Endodermal cell (in vitro differentiated cells): Measurements from ENCODE around the gene CRTAC1. TPM values are rescaled to one million over a fixed set of nuclear protein-coding genes. Genes with fewer than 3 reads are reported as not detected.

Experiments used
- DNase-seq: peaks from one replicate; pipeline ENCODE4 v3.0.0-alpha.2; 2017
- H3K27ac ChIP-seq: 2 replicates; pipeline ENCODE4 v1.5.1; 2013; ENCODE audit warnings: mild to moderate bottlenecking, low read depth, low read length, moderate library complexity
- H3K27me3 ChIP-seq: 2 replicates; pipeline ENCODE4 v1.6.1; 2013; ENCODE audit warnings: mild to moderate bottlenecking, low read length, moderate library complexity; ENCODE audit not compliant: insufficient read depth, control insufficient read depth, poor library complexity, severe bottlenecking
- H3K36me3 ChIP-seq: 2 replicates; pipeline ENCODE4 v1.7.0; 2013; ENCODE audit warnings: mild to moderate bottlenecking, low read length, moderate library complexity; ENCODE audit not compliant: control insufficient read depth, insufficient read depth
- H3K4me1 ChIP-seq: one replicate; pipeline ENCODE4 v1.7.0; 2013; ENCODE audit warnings: low read length; ENCODE audit not compliant: control insufficient read depth, insufficient read depth
- H3K4me3 ChIP-seq: 2 replicates; pipeline ENCODE4 v1.5.1; 2013; ENCODE audit warnings: mild to moderate bottlenecking, low read length, moderate library complexity
- H3K9ac ChIP-seq: 2 replicates; pipeline ENCODE4 v1.6.1; 2013; ENCODE audit warnings: mild to moderate bottlenecking, low read length, moderate library complexity; ENCODE audit not compliant: poor library complexity, severe bottlenecking; ENCODE audit errors: extremely low read depth
- H3K9me3 ChIP-seq: 2 replicates; pipeline ENCODE4 v1.6.1; 2013; ENCODE audit warnings: mild to moderate bottlenecking, low read length, moderate library complexity; ENCODE audit not compliant: control insufficient read depth
- H3K27ac Mint-ChIP-seq: 2 replicates; pipeline ENCODE4 v1.8.0; 2020; ENCODE audit warnings: mixed read lengths
- H3K27me3 Mint-ChIP-seq: 2 replicates; pipeline ENCODE4 v1.8.0; 2021; ENCODE audit warnings: mild to moderate bottlenecking, mixed read lengths; ENCODE audit not compliant: insufficient read depth
- H3K36me3 Mint-ChIP-seq: 2 replicates; pipeline ENCODE4 v1.8.0; 2020; ENCODE audit warnings: low read depth, mixed read lengths
- H3K4me1 Mint-ChIP-seq: 2 replicates; pipeline ENCODE4 v1.8.0; 2020; ENCODE audit warnings: mixed read lengths
- H3K4me3 Mint-ChIP-seq: 2 replicates; pipeline ENCODE4 v1.8.0; 2020; ENCODE audit warnings: mild to moderate bottlenecking, moderate library complexity, mixed read lengths
- H3K9me3 Mint-ChIP-seq: 2 replicates; pipeline ENCODE4 v1.8.0; 2020; ENCODE audit warnings: mild to moderate bottlenecking, mixed read lengths
- WGBS, 2 experiments: methylation state at CpG; one replicate each; pipeline versions ENCODE4 v1.1.5 to v1.1.7; 2013; ENCODE audit warnings: missing lambda C conversion rate in 2 of 2, mixed read lengths in 1 of 2; ENCODE audit not compliant: insufficient coverage in 1 of 2, insufficient read length in 1 of 2; 5-methylcytosine and 5-hydroxymethylcytosine counted together
- total RNA-seq, 2 donors: library from RNA; stranded (reverse); fragmentation: NEBNext Ultra II Directional in 1 of 2; extraction: Animal tissue kit (Norgen Biotek cat#: 25700) in 1 of 2; gene quantifications; 2 replicates in 1 of 2; 3 replicates in 1 of 2; pipeline ENCODE4 v1.2.1, GENCODE V29; 2021
- TF ChIP-seq, protein P1 (sequence below): fragments of 200-600 bp; sonication (generic); conservative IDR thresholded peaks from 2 replicates; pipeline ENCODE4 v1.5.0; 2021; ENCODE audit warnings: antibody characterized with exemption, mild to moderate bottlenecking

Gene CRTAC1
- total RNA-seq, 2 donors from 2014 or later = 0.13 to 0.24 TPM

DNA sequence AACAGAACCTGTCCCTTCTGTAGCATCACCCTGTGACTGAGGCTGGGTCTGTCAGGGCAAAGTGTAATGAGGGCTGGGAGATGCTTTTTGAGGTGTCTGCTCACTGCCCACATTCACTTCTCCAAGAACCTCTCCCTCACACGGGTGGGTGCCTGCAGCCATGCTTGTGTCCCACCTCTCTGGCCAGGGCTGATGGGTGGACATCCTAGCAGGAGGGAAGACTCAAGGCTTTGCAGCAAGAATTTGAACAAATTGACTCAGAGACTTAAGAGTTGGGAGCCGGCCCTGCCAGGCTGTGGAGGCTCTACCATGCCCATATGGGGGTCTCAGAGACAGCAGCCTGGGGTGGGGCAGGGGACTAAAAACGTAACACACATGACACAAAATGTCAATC is 147.3 kb downstream of the CRTAC1 start:
- H3K27me3 ChIP-seq = no peaks in the 10 kb centered on the region
- Mint-ChIP-seq H3K9me3 (no peaks in the 10 kb centered on the region), H3K27ac (no peak overlapping the region), H3K4me3 (no peak overlapping the region), H3K27me3 (peaks cover 14% of the 10 kb centered on the region), H3K36me3 (no peaks in the 10 kb centered on the region), H3K4me1 (peaks cover 5% of the 10 kb centered on the region)
- no peaks in the 10 kb centered on the region for H3K4me1 ChIP-seq
- TF ChIP-seq, protein P1, sequence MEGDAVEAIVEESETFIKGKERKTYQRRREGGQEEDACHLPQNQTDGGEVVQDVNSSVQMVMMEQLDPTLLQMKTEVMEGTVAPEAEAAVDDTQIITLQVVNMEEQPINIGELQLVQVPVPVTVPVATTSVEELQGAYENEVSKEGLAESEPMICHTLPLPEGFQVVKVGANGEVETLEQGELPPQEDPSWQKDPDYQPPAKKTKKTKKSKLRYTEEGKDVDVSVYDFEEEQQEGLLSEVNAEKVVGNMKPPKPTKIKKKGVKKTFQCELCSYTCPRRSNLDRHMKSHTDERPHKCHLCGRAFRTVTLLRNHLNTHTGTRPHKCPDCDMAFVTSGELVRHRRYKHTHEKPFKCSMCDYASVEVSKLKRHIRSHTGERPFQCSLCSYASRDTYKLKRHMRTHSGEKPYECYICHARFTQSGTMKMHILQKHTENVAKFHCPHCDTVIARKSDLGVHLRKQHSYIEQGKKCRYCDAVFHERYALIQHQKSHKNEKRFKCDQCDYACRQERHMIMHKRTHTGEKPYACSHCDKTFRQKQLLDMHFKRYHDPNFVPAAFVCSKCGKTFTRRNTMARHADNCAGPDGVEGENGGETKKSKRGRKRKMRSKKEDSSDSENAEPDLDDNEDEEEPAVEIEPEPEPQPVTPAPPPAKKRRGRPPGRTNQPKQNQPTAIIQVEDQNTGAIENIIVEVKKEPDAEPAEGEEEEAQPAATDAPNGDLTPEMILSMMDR = no peak
- H3K9ac ChIP-seq = no peak overlapping the region
- H3K36me3 ChIP-seq = no peaks in the 10 kb centered on the region
- H3K9me3 ChIP-seq = no peaks in the 10 kb centered on the region
- H3K4me3 ChIP-seq = no peak overlapping the region
- H3K27ac ChIP-seq = no peak overlapping the region
- no peak for DNase-seq
- 80 to 87% methylated on average over 1 to 3 of the region's 3 CpGs for WGBS, 2 experiments

DNA sequence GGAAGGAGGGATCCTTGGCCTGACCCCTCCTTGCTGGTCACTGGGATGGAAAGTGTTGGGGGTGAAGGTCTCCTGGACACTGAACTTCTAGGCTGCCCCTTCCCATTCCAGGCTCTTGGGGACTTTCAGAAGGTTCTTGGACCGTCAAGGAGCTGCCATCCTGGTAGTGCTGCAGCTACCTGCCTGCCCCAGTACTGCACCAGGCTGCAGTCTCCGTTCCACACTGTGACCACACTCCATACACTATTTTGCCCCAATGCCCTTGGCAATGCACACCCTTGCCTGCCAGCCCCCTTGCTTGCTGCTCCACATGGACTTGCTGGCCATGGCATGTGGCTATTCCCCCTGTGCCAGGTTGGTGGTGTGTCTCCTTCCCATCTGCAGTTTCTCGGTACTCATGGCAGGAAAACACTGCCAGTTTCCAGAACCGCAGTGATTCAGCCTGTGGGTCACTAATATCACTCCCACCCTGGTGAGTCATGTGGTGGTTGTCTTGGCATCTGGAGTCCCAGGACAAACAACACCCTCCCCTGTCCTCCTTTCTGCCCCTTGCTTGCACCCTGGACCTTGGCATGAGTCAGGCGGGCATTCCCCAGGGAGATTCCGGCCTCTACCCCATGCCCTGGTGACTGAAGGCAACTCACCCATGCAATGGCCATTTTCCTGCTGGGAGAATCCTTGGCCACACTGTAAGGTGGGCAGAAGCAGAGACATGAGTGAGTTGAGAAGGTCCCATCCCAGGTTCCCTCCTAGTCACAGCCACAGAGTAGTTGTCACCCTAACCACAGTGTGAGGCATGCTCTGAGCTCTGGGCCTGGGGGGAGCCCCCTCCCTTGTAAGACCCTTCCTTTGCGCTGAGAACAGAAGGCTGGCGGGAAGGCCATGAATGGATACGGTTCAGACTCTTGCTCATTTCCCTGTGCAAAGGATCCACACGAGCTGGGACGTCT is 148.0 kb downstream of the CRTAC1 start:
- no peaks in the 10 kb centered on the region for H3K9me3 Mint-ChIP-seq
- Histone ChIP-seq H3K9ac (no peak overlapping the region), H3K27me3 (no peaks in the 10 kb centered on the region), H3K4me3 (no peak overlapping the region), H3K4me1 (no peaks in the 10 kb centered on the region), H3K27ac (no peak overlapping the region), H3K9me3 (no peaks in the 10 kb centered on the region), H3K36me3 (no peaks in the 10 kb centered on the region)
- no peak for DNase-seq
- WGBS, 2 experiments = 89 to 98% methylated on average over 8 to 11 of the region's 11 CpGs
- no peak overlapping the region for H3K27ac Mint-ChIP-seq
- H3K4me1 Mint-ChIP-seq = peaks cover 5% of the 10 kb centered on the region
- H3K27me3 Mint-ChIP-seq = peaks cover 14% of the 10 kb centered on the region
- TF ChIP-seq, protein P1 = no peak
- H3K4me3 Mint-ChIP-seq = no peak overlapping the region
- no peaks in the 10 kb centered on the region for H3K36me3 Mint-ChIP-seq

DNA sequence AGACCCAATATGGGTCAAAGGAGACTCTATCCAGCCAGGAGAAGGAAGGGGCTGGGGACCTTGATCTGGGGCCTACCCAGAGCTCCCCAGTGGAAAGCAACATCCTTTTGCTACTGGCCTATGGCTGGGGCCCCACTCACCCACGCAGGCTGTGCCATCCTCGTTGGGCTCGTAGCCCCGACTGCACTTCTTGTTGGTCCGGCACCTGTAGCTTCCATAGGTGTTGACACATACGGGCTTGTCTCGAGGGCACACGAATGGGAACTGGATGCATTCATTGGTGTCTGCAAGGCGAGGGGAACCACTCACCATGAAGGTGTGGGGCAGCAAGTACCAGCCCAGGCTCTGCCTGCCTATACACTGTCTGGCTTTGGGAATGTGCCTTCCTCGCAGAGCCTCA is 150.3 kb downstream of the CRTAC1 start:
- no peaks in the 10 kb centered on the region for H3K27me3 ChIP-seq
- Mint-ChIP-seq H3K36me3 (no peaks in the 10 kb centered on the region), H3K27ac (no peak overlapping the region), H3K4me1 (peaks cover 8% of the 10 kb centered on the region), H3K4me3 (no peak overlapping the region), H3K9me3 (no peaks in the 10 kb centered on the region), H3K27me3 (peaks cover 14% of the 10 kb centered on the region)
- DNase-seq = no peak
- no peak overlapping the region for H3K27ac ChIP-seq
- 95 to 98% methylated on average over 10 of the region's 10 CpGs for WGBS, 2 experiments
- H3K9me3 ChIP-seq = no peaks in the 10 kb centered on the region
- no peaks in the 10 kb centered on the region for H3K36me3 ChIP-seq
- TF ChIP-seq, protein P1 = no peak
- H3K4me3 ChIP-seq = no peak overlapping the region
- no peak overlapping the region for H3K9ac ChIP-seq
- no peaks in the 10 kb centered on the region for H3K4me1 ChIP-seq
